ENCODE results near the gene PTPN14.

The PTPN14 gene

DNA sequence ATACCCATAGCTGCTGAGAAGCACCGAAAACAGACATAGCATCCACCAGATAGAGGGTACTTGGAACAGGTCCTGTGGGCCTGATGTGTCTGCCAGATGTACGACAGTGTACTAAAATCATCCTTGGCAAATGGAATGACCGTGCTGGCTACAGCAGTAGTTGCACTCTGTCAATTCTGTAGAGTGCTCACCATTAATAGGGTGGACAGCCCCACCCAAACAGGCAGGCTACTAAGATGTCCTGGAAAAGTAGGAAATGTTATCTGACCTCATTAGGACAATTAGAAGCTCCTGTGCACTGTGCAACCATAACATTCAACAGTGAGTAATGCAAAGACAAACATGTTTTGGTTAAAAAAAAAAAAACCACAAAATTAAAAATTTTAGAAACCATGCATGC lies 106.2 kb downstream of the PTPN14 start:
- ATAC-seq (replicated peaks; ENCODE audit: extremely low read depth, poor library complexity, severe bottlenecking) (no peak), DNase-seq (ENCODE audit: low spot score in 2 of 2) (no peak)
- no peaks in the 10 kb centered on the region for H3K36me3 Mint-ChIP-seq (ENCODE audit: insufficient read depth)
- no peaks in the 10 kb centered on the region for H3K9me3 Mint-ChIP-seq
- H3K27ac Mint-ChIP-seq (ENCODE audit: low read depth) = no peak overlapping the region
- H3K4me1 Mint-ChIP-seq = no peaks in the 10 kb centered on the region
- H3K4me3 Mint-ChIP-seq = no peak overlapping the region
- H3K27me3 Mint-ChIP-seq = no peaks in the 10 kb centered on the region

DNA sequence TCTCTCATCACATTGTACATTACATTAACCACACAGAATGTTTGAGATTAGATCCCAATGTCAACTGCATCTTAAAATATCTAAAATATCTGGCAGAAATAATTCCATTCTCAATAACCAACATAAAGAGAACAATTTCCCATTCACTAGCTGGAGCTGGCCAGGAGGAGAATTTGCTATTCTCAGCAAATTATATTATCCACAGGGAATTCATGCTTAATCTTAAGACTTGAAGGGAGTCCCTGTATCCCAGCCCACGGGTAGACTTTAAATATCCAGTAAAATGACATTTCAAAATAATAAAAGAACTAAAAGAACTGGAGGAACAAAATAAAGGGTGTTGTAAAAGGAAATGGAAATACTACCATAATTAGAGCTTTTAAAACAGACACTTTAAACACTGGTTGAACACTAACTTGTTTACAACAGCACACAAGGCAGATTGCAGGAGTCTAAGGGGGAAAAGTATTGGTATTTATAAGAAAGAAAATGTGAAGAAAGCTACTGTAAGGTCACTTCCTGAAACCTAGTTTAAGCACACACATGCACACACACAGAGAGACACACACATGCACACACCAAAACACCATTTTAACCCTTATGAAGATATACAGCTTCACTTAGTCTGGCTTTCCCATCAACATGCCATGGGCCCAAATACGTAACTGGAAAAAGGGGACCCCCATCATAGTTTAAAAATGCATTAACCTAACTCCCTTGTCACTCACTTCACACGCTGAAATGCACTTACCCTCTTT lies 107.0 kb downstream of the PTPN14 start:
- Mint-ChIP-seq H3K4me1 (peaks cover 7% of the 10 kb centered on the region), H3K36me3 (ENCODE audit: insufficient read depth) (no peaks in the 10 kb centered on the region), H3K4me3 (no peak overlapping the region), H3K9me3 (no peaks in the 10 kb centered on the region), H3K27ac (ENCODE audit: low read depth) (no peak overlapping the region), H3K27me3 (no peaks in the 10 kb centered on the region)
- DNase-seq (ENCODE audit: low spot score in 2 of 2) (no peak), ATAC-seq (replicated peaks; ENCODE audit: extremely low read depth, poor library complexity, severe bottlenecking) (no peak)

DNA sequence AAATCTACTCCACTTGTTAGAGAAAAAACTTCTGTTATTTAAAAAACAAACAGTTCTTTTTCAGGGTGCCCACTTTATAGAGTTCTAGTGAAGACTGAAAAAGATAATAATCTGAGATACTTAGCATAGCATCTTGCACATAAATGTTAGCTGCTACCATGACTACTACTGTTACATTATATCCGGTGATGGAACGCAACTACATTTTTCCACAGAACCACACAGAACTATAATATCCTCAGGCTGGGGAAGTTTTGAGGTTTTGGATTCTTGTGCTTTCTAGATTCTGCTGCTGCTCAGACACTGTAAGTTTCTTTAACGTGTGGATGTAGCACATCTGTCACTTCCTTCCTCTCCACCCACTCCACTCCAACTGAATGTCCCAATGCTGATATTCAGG lies 110.3 kb downstream of the PTPN14 start:
- Mint-ChIP-seq H3K9me3 (no peaks in the 10 kb centered on the region), H3K27me3 (no peaks in the 10 kb centered on the region), H3K4me3 (no peak overlapping the region), H3K36me3 (ENCODE audit: insufficient read depth) (no peaks in the 10 kb centered on the region), H3K4me1 (peaks cover 16% of the 10 kb centered on the region), H3K27ac (ENCODE audit: low read depth) (no peak overlapping the region)
- DNase-seq (ENCODE audit: low spot score in 2 of 2) (no peak), ATAC-seq (replicated peaks; ENCODE audit: extremely low read depth, poor library complexity, severe bottlenecking) (no peak)

DNA sequence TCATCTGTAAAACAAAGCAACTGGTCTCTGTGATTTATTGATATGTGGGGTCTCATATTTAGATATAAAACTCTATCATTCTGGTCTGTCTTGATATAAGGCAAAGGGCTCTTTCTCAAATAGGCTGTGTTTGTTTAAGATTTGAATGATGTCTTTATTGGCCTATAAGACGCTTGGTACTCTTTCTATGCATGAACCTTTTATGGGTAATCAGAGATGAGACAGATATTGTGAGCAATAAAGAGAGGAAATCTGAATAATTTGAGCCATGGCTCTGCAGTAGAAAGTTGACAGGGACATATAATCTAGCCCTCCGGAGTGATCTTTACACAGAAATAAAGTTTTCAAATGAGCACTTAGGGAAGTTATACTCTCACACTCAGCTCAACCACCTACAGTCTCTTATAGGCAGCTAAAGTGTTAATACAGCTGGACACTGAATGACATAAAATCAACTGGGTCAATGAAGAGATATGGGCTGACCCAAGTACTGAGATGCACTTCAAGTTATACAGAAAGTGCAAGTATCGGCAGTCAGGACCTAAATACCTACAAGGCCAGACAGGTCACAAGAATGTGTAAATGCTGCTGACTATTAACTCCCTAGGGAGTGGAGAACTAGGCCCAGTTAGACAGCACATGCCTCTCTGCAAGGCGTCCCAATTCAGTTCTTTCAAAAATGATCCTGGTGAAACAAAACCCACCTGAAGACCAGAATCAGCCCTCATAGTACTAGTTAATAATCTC lies 111.0 kb downstream of the PTPN14 start:
- Mint-ChIP-seq H3K9me3 (no peaks in the 10 kb centered on the region), H3K27ac (ENCODE audit: low read depth) (peak overlapping the region; percentile 57), H3K4me1 (peaks cover 16% of the 10 kb centered on the region), H3K27me3 (no peaks in the 10 kb centered on the region), H3K4me3 (peak overlapping the region; percentile 51), H3K36me3 (ENCODE audit: insufficient read depth) (no peaks in the 10 kb centered on the region)
- ATAC-seq (replicated peaks; ENCODE audit: extremely low read depth, poor library complexity, severe bottlenecking) (no peak), DNase-seq (ENCODE audit: low spot score in 2 of 2) (no peak)

DNA sequence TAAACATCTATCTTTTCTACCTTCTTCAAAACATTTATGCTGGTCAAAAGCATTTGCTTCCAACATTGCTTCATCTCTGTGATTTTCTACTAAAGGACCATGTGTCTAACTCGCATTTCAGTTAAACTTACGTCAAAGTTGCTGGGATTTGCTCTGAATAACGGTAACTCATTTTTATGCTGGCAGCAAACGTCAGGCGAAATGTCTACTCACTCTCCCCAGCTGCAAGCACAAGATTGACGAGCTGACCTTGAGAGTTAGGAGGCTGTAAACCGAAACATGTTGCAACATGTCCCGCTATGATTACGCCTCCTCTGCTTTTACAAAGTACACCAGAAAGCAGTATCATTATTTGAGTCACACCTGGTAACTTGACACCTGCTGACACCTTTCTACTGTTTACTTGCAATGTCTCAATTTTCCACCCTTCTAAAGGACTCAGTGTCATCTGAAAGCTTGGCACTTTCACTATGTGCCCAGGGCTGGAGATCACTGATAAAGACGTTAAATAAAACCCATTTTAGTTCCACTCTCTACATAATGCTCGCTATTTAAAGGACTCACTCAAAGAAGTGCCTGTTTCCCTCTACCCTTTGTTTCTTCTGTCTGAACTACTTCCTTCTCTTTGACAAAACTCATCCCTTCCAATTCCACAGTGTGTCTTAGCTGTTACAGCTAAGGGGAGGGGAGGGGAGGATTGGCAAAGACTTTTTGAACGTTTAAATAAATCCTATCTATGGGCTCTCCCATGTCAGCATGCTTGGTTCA lies 111.9 kb downstream of the PTPN14 start:
- peak overlapping the region; percentile 57 for H3K27ac Mint-ChIP-seq (ENCODE audit: low read depth)
- ATAC-seq (replicated peaks; ENCODE audit: extremely low read depth, poor library complexity, severe bottlenecking) (peak; percentile 54), DNase-seq (ENCODE audit: low spot score in 2 of 2) (no peak)
- H3K4me1 Mint-ChIP-seq = peaks cover 16% of the 10 kb centered on the region
- no peaks in the 10 kb centered on the region for H3K9me3 Mint-ChIP-seq
- H3K36me3 Mint-ChIP-seq (ENCODE audit: insufficient read depth) = no peaks in the 10 kb centered on the region
- peak overlapping the region; percentile 51 for H3K4me3 Mint-ChIP-seq
- H3K27me3 Mint-ChIP-seq = no peaks in the 10 kb centered on the region

DNA sequence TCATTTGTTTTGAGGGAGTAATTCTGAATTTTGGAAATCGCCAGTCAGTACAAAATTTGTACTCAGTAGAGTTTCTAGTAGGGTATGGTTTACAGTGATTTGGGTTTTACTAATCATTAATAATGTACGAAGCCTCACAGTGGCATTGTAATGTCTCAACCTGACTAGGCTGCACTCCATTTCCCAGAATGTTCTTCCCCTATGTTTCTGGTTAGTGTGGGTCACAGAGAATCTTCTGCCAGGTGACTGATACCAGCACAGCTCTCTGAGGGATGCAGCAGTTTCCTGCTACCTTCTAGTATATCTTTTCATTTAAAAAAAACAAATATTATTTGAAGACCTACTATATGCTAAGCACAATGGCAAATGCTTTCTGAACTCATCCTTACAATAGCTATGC lies 112.9 kb downstream of the PTPN14 start:
- no peak for DNase-seq (ENCODE audit: low spot score in 2 of 2)
- Mint-ChIP-seq H3K4me1 (peaks cover 16% of the 10 kb centered on the region), H3K27ac (ENCODE audit: low read depth) (peak overlapping the region; percentile 57), H3K27me3 (peaks cover 8% of the 10 kb centered on the region), H3K9me3 (no peaks in the 10 kb centered on the region), H3K4me3 (no peak overlapping the region), H3K36me3 (ENCODE audit: insufficient read depth) (no peaks in the 10 kb centered on the region)
- ATAC-seq (replicated peaks; ENCODE audit: extremely low read depth, poor library complexity, severe bottlenecking) = no peak

DNA sequence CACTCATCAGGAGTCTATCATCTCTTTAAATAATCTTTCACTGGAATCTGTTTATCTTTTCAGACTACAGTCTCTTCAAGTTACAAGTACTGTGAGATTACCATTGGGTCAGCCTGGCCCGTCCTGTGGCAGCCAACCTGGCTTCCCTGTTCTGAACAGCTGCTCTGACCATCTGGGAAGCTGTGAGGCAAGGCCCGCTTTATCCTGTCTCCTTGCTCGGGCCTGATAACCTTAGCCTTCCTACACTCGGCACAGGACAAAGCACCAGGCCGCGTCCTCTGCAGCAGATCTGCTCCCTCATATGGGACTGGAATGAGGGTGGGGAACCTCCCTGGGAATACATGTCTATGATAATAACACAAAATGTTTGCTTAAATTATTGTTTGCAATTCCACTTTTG lies 113.3 kb downstream of the PTPN14 start:
- ATAC-seq (replicated peaks; ENCODE audit: extremely low read depth, poor library complexity, severe bottlenecking) = no peak
- DNase-seq (ENCODE audit: low spot score in 2 of 2) = no peak
- no peaks in the 10 kb centered on the region for H3K36me3 Mint-ChIP-seq (ENCODE audit: insufficient read depth)
- H3K4me3 Mint-ChIP-seq = no peak overlapping the region
- H3K9me3 Mint-ChIP-seq = no peaks in the 10 kb centered on the region
- no peak overlapping the region for H3K27ac Mint-ChIP-seq (ENCODE audit: low read depth)
- H3K27me3 Mint-ChIP-seq = peaks cover 12% of the 10 kb centered on the region
- peaks cover 16% of the 10 kb centered on the region for H3K4me1 Mint-ChIP-seq

DNA sequence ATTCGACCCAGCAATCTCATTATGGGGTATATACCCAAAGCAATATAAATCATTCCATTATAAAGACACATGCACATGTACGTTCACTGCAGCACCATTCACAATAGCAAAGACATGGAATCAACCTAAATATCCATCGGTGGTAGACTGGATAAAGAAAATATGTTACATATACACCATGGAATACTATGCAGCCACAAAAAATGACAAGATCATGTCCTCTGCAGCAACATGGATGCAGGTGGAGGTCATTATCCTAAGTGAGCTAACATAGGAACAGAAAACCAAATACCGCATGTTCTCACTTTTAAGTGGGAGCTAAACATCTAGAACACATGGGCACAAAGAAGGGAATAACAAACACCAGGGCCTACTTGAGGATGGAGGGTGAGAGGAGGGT lies 115.5 kb downstream of the PTPN14 start:
- Mint-ChIP-seq H3K9me3 (no peaks in the 10 kb centered on the region), H3K27ac (ENCODE audit: low read depth) (no peak overlapping the region), H3K4me1 (peaks cover 16% of the 10 kb centered on the region), H3K36me3 (ENCODE audit: insufficient read depth) (no peaks in the 10 kb centered on the region), H3K4me3 (no peak overlapping the region), H3K27me3 (peaks cover 15% of the 10 kb centered on the region)
- DNase-seq (ENCODE audit: low spot score in 2 of 2) = no peak
- ATAC-seq (replicated peaks; ENCODE audit: extremely low read depth, poor library complexity, severe bottlenecking) = no peak

DNA sequence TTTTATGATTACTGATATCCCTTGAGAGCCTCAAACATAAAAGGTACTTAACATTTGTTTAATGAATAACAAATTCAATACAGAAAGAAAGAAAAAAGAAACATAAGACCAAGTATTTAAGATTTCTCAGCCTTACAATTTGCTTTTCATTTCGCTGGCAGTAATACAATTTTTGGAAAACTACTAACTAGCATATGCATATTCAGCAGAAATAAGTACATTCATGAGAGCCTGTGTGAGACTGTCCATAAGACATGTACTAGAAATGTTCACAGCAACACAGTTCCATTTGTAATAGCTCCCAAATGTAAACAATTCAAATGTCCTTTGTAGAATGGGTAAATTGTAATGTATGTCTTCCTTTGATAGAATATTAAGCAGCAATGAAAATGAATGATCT lies 119.2 kb downstream of the PTPN14 start:
- DNase-seq (ENCODE audit: low spot score in 2 of 2) (no peak), ATAC-seq (replicated peaks; ENCODE audit: extremely low read depth, poor library complexity, severe bottlenecking) (no peak)
- Mint-ChIP-seq H3K4me3 (no peak overlapping the region), H3K36me3 (ENCODE audit: insufficient read depth) (peaks cover 4% of the 10 kb centered on the region), H3K27ac (ENCODE audit: low read depth) (no peak overlapping the region), H3K4me1 (peaks cover 18% of the 10 kb centered on the region), H3K27me3 (peaks cover 15% of the 10 kb centered on the region), H3K9me3 (no peaks in the 10 kb centered on the region)

DNA sequence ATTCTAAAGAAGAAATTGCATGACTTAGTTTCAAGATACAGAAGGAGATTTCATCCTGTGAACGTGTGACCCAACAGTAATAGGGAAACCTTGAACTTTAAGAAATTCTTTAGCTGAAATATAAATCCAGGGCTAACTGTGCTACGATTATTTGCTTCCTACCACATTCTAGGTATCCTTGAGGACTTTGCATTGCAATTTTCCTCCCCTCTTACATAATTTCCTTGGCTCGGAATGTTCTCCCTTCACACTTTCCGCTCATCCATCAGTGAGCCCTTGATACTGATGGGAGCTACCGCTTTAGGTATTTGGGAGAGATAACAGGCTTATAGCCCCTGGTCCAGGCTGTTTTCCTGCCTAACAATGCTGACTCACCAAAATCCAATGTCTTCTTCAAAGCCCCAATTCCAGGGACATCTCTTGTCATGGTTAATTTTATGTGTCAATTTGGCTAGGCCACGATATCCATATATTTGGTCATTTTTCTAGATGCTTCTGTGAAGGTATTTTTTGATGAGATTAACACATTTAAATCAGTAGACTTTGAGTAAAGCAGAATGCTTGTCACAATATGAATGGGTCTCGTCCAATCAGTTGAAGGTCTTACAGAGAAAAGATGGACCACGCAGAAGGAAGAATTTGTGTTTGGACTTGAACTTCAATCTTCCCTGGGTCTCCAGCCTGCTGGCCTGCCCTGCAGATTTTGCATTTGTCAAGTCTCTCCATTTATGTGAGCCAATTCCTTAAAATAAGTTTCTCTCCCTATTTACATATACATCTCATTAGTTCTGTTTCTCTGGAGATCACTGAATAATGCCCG lies 121.2 kb downstream of the PTPN14 start:
- peaks cover 19% of the 10 kb centered on the region for H3K4me1 Mint-ChIP-seq
- H3K27ac Mint-ChIP-seq (ENCODE audit: low read depth) = no peak overlapping the region
- DNase-seq (ENCODE audit: low spot score in 2 of 2) (no peak), ATAC-seq (replicated peaks; ENCODE audit: extremely low read depth, poor library complexity, severe bottlenecking) (no peak)
- no peaks in the 10 kb centered on the region for H3K9me3 Mint-ChIP-seq
- H3K4me3 Mint-ChIP-seq = no peak overlapping the region
- H3K36me3 Mint-ChIP-seq (ENCODE audit: insufficient read depth) = peaks cover 6% of the 10 kb centered on the region
- H3K27me3 Mint-ChIP-seq = peaks cover 15% of the 10 kb centered on the region

DNA sequence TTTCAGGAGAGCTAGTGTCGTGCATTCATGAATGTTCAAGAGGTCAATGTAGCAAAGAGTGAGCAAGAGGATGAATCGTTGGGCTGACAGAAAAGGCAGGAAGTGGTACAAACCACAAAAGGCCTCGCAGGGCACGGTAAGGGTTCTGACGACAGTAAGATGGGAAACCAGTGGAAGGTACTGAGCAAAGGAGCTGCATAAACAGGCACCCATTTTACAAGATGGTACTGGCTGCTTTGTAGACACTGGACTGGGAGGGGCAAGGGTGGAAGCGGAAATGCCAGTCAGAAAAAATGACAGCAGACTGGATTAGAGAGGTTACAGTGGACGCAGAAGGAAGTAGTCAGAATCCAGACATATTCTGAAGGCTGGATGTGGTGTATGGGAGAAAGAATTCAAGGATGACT lies 123.5 kb downstream of the PTPN14 start:
- Mint-ChIP-seq H3K4me3 (peak overlapping the region; percentile 26), H3K9me3 (no peaks in the 10 kb centered on the region), H3K36me3 (ENCODE audit: insufficient read depth) (peaks cover 6% of the 10 kb centered on the region), H3K4me1 (peaks cover 19% of the 10 kb centered on the region), H3K27me3 (peaks cover 1% of the 10 kb centered on the region), H3K27ac (ENCODE audit: low read depth) (peak overlapping the region; percentile 89)
- DNase-seq (ENCODE audit: low spot score in 2 of 2) (peak; percentile 19 to 60), ATAC-seq (replicated peaks; ENCODE audit: extremely low read depth, poor library complexity, severe bottlenecking) (peak; percentile 98)

DNA sequence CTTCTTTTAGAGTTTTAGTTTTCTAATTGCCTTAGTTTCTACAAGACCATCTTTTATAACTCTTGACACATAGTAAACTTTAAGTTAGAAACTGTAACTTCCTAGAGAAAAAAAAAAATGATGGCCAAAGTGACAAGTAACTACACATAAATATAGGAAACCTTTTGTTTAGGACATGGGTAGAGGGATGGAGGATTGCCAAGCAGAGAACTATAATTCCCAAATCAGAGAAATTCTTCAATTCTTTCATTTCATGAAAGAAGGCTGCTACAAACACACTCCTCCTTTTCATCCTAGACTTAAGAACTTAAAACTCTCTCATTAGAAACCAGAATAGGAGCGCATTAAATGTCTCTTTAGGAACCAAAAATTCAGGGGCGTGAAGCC lies 125.0 kb downstream of the PTPN14 start:
- Mint-ChIP-seq H3K36me3 (ENCODE audit: insufficient read depth) (peaks cover 6% of the 10 kb centered on the region), H3K9me3 (no peaks in the 10 kb centered on the region), H3K4me3 (no peak overlapping the region), H3K4me1 (peaks cover 19% of the 10 kb centered on the region), H3K27me3 (no peaks in the 10 kb centered on the region), H3K27ac (ENCODE audit: low read depth) (no peak overlapping the region)
- DNase-seq (ENCODE audit: low spot score in 2 of 2) (no peak), ATAC-seq (replicated peaks; ENCODE audit: extremely low read depth, poor library complexity, severe bottlenecking) (no peak)
